SK-N-SH treated with all-trans-retinoic acid at 6 μM for 48 hours (cell line): ENCODE results near the gene TBCK.

Experiments used
- ATAC-seq: fragments of 200-7000 bp; cut with Tn5 transposase; 3 replicates; pipeline ENCODE4 v1.9.1; 2020; ENCODE audit warnings: mild to moderate bottlenecking, moderate library complexity
- ARNTL ChIP-seq: fragments of 450-650 bp; formaldehyde crosslinking; IDR thresholded peaks from 2 replicates; pipeline ENCODE4 v1.5.0; 2020; ENCODE audit warnings: low read depth, mild to moderate bottlenecking, moderate library complexity, borderline replicate concordance
- BACH2 ChIP-seq: fragments of 250-450 bp; sonication (Bioruptor Pico); IDR thresholded peaks from 2 replicates; pipeline ENCODE4 v1.9.0; 2021; ENCODE audit warnings: mild to moderate bottlenecking, borderline replicate concordance
- CSDC2 ChIP-seq: fragments of 250-450 bp; sonication (Bioruptor Pico); IDR thresholded peaks from 2 replicates; pipeline ENCODE4 v1.5.0; 2020; ENCODE audit warnings: mild to moderate bottlenecking, moderate library complexity
- ESRRG ChIP-seq: fragments of 250-450 bp; sonication (Bioruptor Pico); IDR thresholded peaks from 2 replicates; pipeline ENCODE4 v1.6.1; 2021; ENCODE audit warnings: mild to moderate bottlenecking
- GLIS3 ChIP-seq: fragments of 250-450 bp; sonication (Bioruptor Pico); IDR thresholded peaks from 2 replicates; pipeline ENCODE4 v1.5.0; 2020; ENCODE audit warnings: mild to moderate bottlenecking, moderate library complexity
- ISL1 ChIP-seq: fragments of 250-450 bp; sonication (Bioruptor Pico); IDR thresholded peaks from 2 replicates; pipeline ENCODE4 v2.1.2; 2022; ENCODE audit warnings: mild to moderate bottlenecking, moderate library complexity
- OSR1 ChIP-seq: fragments of 250-450 bp; sonication (Bioruptor Pico); IDR thresholded peaks from 2 replicates; pipeline ENCODE4 v1.8.0; 2022; ENCODE audit warnings: moderate library complexity, mild to moderate bottlenecking, inconsistent platforms
- RARB ChIP-seq: fragments of 250-450 bp; sonication (Bioruptor Pico); IDR thresholded peaks from 2 replicates; pipeline ENCODE4 v1.8.0; 2021; ENCODE audit warnings: mild to moderate bottlenecking, moderate library complexity
- SNAI2 ChIP-seq: fragments of 250-450 bp; sonication (Bioruptor Pico); IDR thresholded peaks from 2 replicates; pipeline ENCODE4 v1.5.0; 2020; ENCODE audit warnings: mild to moderate bottlenecking, moderate library complexity
- TOX ChIP-seq: fragments of 250-450 bp; sonication (Bioruptor Pico); IDR thresholded peaks from 2 replicates; pipeline ENCODE4 v1.8.0; 2021; ENCODE audit warnings: mild to moderate bottlenecking, moderate library complexity, borderline replicate concordance
- ZC3H10 ChIP-seq: fragments of 250-450 bp; sonication (Bioruptor Pico); IDR thresholded peaks from 2 replicates; pipeline ENCODE4 v1.5.1; 2021; ENCODE audit warnings: mild to moderate bottlenecking, moderate library complexity
- ZFP3 ChIP-seq: fragments of 250-450 bp; sonication (Bioruptor Pico); IDR thresholded peaks from 2 replicates; pipeline ENCODE4 v1.5.0; 2020; ENCODE audit warnings: mild to moderate bottlenecking, moderate library complexity
- ZFP30 ChIP-seq: fragments of 450-650 bp; formaldehyde crosslinking; IDR thresholded peaks from 2 replicates; pipeline ENCODE4 v1.5.0; 2022; ENCODE audit warnings: mild to moderate bottlenecking, moderate library complexity
- ZNF8 ChIP-seq: fragments of 450-650 bp; formaldehyde crosslinking; IDR thresholded peaks from 2 replicates; pipeline ENCODE4 v1.5.0; 2020; ENCODE audit warnings: mild to moderate bottlenecking, moderate library complexity
- TF ChIP-seq, protein P1 (sequence below): fragments of 250-450 bp; sonication (Bioruptor Pico); IDR thresholded peaks from 2 replicates; pipeline ENCODE4 v1.5.1; 2020; ENCODE audit warnings: low read depth, mild to moderate bottlenecking, moderate library complexity
- TF ChIP-seq, protein P2 (sequence below): fragments of 250-450 bp; sonication (Bioruptor Pico); IDR thresholded peaks from 2 replicates; pipeline ENCODE4 v1.5.0; 2020; ENCODE audit warnings: mild to moderate bottlenecking, moderate library complexity
- TF ChIP-seq, protein P3 (sequence below): fragments of 250-450 bp; sonication (Bioruptor Pico); IDR thresholded peaks from 2 replicates; pipeline ENCODE4 v1.8.0; 2021; ENCODE audit warnings: low read depth, mild to moderate bottlenecking, moderate library complexity, borderline replicate concordance
- TF ChIP-seq, protein P4 (sequence below): fragments of 250-450 bp; sonication (Bioruptor Pico); IDR thresholded peaks from 2 replicates; pipeline ENCODE4 v1.5.1; 2021; ENCODE audit warnings: mild to moderate bottlenecking, moderate library complexity
- TF ChIP-seq, protein P5 (sequence below): fragments of 250-450 bp; sonication (Bioruptor Pico); IDR thresholded peaks from 2 replicates; pipeline ENCODE4 v1.8.0; 2020; ENCODE audit warnings: mild to moderate bottlenecking, moderate library complexity, borderline replicate concordance

TBCK gene

DNA sequence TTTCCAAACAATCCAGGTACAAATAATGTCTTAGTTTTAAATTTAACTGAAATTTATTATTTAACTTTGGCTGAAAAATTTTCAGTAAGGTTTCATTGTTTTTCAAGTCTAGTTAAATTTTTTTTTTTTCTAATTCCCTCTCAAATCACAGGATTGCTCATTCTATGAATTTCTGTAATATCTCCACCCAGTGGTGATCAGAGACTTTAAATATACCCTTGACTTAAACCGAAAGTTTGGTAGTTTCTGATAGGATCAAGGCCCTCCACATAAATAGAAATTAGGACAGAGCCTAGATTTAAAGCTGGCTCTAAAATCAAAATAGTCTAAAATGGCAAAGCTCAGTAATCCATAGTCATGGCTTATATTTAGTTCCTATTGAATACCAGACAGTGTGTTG lies 175.4 kb downstream of the TBCK start:
- ATAC-seq, result no peak
- TF ChIP-seq, protein P1, sequence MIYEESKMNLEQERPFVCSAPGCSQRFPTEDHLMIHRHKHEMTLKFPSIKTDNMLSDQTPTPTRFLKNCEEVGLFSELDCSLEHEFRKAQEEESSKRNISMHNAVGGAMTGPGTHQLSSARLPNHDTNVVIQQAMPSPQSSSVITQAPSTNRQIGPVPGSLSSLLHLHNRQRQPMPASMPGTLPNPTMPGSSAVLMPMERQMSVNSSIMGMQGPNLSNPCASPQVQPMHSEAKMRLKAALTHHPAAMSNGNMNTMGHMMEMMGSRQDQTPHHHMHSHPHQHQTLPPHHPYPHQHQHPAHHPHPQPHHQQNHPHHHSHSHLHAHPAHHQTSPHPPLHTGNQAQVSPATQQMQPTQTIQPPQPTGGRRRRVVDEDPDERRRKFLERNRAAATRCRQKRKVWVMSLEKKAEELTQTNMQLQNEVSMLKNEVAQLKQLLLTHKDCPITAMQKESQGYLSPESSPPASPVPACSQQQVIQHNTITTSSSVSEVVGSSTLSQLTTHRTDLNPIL, result no peak
- no peak for TF ChIP-seq ZNF8 (CRISPR knock-in tag)
- no peak for TF ChIP-seq ISL1 (CRISPR knock-in tag)
- TF ChIP-seq OSR1, result no peak
- TF ChIP-seq ZFP3, result no peak
- TF ChIP-seq, protein P2, sequence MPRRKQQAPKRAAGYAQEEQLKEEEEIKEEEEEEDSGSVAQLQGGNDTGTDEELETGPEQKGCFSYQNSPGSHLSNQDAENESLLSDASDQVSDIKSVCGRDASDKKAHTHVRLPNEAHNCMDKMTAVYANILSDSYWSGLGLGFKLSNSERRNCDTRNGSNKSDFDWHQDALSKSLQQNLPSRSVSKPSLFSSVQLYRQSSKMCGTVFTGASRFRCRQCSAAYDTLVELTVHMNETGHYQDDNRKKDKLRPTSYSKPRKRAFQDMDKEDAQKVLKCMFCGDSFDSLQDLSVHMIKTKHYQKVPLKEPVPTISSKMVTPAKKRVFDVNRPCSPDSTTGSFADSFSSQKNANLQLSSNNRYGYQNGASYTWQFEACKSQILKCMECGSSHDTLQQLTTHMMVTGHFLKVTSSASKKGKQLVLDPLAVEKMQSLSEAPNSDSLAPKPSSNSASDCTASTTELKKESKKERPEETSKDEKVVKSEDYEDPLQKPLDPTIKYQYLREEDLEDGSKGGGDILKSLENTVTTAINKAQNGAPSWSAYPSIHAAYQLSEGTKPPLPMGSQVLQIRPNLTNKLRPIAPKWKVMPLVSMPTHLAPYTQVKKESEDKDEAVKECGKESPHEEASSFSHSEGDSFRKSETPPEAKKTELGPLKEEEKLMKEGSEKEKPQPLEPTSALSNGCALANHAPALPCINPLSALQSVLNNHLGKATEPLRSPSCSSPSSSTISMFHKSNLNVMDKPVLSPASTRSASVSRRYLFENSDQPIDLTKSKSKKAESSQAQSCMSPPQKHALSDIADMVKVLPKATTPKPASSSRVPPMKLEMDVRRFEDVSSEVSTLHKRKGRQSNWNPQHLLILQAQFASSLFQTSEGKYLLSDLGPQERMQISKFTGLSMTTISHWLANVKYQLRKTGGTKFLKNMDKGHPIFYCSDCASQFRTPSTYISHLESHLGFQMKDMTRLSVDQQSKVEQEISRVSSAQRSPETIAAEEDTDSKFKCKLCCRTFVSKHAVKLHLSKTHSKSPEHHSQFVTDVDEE (CRISPR knock-in tag), result no peak
- TF ChIP-seq ZC3H10 (CRISPR knock-in tag), result no peak
- TF ChIP-seq SNAI2 (CRISPR knock-in tag), result no peak
- TF ChIP-seq ZFP30 (CRISPR knock-in tag), result no peak
- TF ChIP-seq TOX (CRISPR knock-in tag), result no peak
- TF ChIP-seq, protein P3, sequence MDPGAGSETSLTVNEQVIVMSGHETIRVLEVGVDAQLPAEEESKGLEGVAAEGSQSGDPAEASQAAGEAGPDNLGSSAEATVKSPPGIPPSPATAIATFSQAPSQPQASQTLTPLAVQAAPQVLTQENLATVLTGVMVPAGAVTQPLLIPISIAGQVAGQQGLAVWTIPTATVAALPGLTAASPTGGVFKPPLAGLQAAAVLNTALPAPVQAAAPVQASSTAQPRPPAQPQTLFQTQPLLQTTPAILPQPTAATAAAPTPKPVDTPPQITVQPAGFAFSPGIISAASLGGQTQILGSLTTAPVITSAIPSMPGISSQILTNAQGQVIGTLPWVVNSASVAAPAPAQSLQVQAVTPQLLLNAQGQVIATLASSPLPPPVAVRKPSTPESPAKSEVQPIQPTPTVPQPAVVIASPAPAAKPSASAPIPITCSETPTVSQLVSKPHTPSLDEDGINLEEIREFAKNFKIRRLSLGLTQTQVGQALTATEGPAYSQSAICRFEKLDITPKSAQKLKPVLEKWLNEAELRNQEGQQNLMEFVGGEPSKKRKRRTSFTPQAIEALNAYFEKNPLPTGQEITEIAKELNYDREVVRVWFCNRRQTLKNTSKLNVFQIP (CRISPR knock-in tag), result no peak
- TF ChIP-seq, protein P4, sequence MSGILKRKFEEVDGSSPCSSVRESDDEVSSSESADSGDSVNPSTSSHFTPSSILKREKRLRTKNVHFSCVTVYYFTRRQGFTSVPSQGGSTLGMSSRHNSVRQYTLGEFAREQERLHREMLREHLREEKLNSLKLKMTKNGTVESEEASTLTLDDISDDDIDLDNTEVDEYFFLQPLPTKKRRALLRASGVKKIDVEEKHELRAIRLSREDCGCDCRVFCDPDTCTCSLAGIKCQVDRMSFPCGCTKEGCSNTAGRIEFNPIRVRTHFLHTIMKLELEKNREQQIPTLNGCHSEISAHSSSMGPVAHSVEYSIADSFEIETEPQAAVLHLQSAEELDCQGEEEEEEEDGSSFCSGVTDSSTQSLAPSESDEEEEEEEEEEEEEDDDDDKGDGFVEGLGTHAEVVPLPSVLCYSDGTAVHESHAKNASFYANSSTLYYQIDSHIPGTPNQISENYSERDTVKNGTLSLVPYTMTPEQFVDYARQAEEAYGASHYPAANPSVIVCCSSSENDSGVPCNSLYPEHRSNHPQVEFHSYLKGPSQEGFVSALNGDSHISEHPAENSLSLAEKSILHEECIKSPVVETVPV, result no peak
- TF ChIP-seq ESRRG (CRISPR knock-in tag), result no peak
- TF ChIP-seq GLIS3 (CRISPR knock-in tag), result no peak
- TF ChIP-seq, all 23 proteins: peak for 0

DNA sequence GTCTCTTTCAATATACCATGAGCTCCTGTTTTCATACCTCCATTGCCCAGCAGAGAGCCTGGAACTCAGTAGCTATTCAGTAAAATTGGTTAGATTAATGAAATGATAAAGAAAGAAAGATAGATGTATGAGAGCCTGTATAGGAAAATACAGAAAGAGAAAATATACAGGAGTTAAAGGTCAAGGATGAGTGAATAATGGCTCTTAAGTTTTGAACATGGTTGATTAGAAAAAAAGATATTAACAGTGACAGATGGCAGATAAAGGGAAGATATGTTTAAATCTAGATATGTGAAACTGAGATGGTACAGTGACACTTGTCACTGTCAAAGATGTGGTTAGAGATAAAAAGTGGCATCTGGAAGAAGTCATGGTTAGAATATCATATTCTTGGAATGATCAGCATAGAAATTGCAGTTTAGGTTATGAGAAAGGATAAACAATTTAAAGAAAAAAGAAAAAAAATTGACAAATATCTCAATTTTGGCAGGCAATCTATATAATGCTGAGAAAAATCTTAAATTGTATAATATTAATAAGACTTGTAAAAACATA lies 179.2 kb downstream of the TBCK start:
- no peak for TF ChIP-seq BACH2 (CRISPR knock-in tag)
- no peak for TF ChIP-seq ARNTL (CRISPR knock-in tag)
- TF ChIP-seq, protein P5, sequence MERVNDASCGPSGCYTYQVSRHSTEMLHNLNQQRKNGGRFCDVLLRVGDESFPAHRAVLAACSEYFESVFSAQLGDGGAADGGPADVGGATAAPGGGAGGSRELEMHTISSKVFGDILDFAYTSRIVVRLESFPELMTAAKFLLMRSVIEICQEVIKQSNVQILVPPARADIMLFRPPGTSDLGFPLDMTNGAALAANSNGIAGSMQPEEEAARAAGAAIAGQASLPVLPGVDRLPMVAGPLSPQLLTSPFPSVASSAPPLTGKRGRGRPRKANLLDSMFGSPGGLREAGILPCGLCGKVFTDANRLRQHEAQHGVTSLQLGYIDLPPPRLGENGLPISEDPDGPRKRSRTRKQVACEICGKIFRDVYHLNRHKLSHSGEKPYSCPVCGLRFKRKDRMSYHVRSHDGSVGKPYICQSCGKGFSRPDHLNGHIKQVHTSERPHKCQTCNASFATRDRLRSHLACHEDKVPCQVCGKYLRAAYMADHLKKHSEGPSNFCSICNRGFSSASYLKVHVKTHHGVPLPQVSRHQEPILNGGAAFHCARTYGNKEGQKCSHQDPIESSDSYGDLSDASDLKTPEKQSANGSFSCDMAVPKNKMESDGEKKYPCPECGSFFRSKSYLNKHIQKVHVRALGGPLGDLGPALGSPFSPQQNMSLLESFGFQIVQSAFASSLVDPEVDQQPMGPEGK (CRISPR knock-in tag), result no peak
- TF ChIP-seq, protein P2 (CRISPR knock-in tag), result no peak
- TF ChIP-seq, protein P4, result no peak
- no peak for TF ChIP-seq TOX (CRISPR knock-in tag)
- TF ChIP-seq RARB (CRISPR knock-in tag), result no peak
- TF ChIP-seq CSDC2 (CRISPR knock-in tag), result no peak
- TF ChIP-seq, all 23 proteins: peak for 0
- no peak for ATAC-seq
